K562 (cell line): ENCODE results near the gene ALOX12B. TPM values are rescaled to one million over a fixed set of nuclear protein-coding genes. Genes with fewer than 3 reads are reported as not detected.

Source experiments
- BCOR ChIP-seq: fragments of 450-650 bp; IDR thresholded peaks from 2 replicates; pipeline ENCODE4 v1.6.1; 2016
- HES1 ChIP-seq: fragments of 450-650 bp; IDR thresholded peaks from 2 replicates; pipeline ENCODE4 v1.6.1; 2016; ENCODE audit warnings: low read depth, mild to moderate bottlenecking, moderate library complexity
- KDM5B ChIP-seq: fragments of 200-600 bp; sonication (generic); IDR thresholded peaks from 2 replicates; pipeline ENCODE4 v1.6.1; 2012; ENCODE audit warnings: low read depth, mild to moderate bottlenecking, moderate library complexity, low read length, control low read depth, inconsistent platforms; ENCODE audit not compliant: insufficient replicate concordance
- MYBL2 ChIP-seq, 2 experiments: fragments of 450-650 bp in 1 of 2; sonication (generic) in 1 of 2; formaldehyde crosslinking in 1 of 2; IDR thresholded peaks; 2 replicates each; pipeline versions ENCODE4 v1.6.1 to v1.8.1; 2017 to 2022; ENCODE audit warnings: borderline replicate concordance in 1 of 2, inconsistent platforms in 1 of 2, low read depth in 1 of 2, mild to moderate bottlenecking in 1 of 2, missing genetic modification reagents in 1 of 2, moderate library complexity in 1 of 2
- MYC ChIP-seq, 2 experiments: fragments of 250-450 bp in 1 of 2; sonication (Bioruptor Pico) in 1 of 2; IDR thresholded peaks; 2 replicates each; pipeline versions ENCODE4 v1.5.1 to v1.6.1; 2012 to 2021; ENCODE audit warnings: low read depth in 2 of 2, borderline replicate concordance in 1 of 2, improper control_type of control experiment in 1 of 2, low read length in 1 of 2, mild to moderate bottlenecking in 1 of 2, moderate library complexity in 1 of 2
- TBL1XR1 ChIP-seq, 2 experiments: IDR thresholded peaks; 2 replicates each; pipeline ENCODE4 v1.6.1; 2012; ENCODE audit warnings: improper control_type of control experiment in 2 of 2, low read length in 2 of 2, mild to moderate bottlenecking in 1 of 2
- TCF7 ChIP-seq: sonication (generic); IDR thresholded peaks from 2 replicates; pipeline ENCODE4 v1.6.1; 2016; ENCODE audit warnings: antibody characterized with exemption, borderline replicate concordance
- YY1 ChIP-seq, 3 experiments: IDR thresholded peaks; 2 replicates each; pipeline ENCODE4 v1.6.1; 2011; ENCODE audit warnings: low read length in 2 of 3, mild to moderate bottlenecking in 2 of 3, moderate library complexity in 2 of 3, borderline replicate concordance in 1 of 3, control low read depth in 1 of 3, low read depth in 1 of 3; ENCODE audit not compliant: insufficient read depth in 3 of 3, insufficient replicate concordance in 2 of 3, control insufficient read depth in 1 of 3, insufficient read length in 1 of 3; ENCODE audit errors: extremely low read depth in 1 of 3
- ZC3H4 ChIP-seq: sonication (generic); formaldehyde crosslinking; IDR thresholded peaks from 2 replicates; pipeline ENCODE4 v1.9.0; 2021; ENCODE audit warnings: missing genetic modification reagents, borderline replicate concordance
- ZNF140 ChIP-seq: fragments of 250-450 bp; sonication (Bioruptor Pico); IDR thresholded peaks from 2 replicates; pipeline ENCODE4 v1.8.0; 2021; ENCODE audit warnings: moderate library complexity, mild to moderate bottlenecking, inconsistent platforms
- ZNF583 ChIP-seq: fragments of 250-450 bp; sonication (Bioruptor Pico); IDR thresholded peaks from 2 replicates; pipeline ENCODE4 v1.4.0; 2020
- ZSCAN29 ChIP-seq: fragments of 450-650 bp; IDR thresholded peaks from 2 replicates; pipeline ENCODE4 v1.6.1; 2017
- polyA plus RNA-seq, 8 experiments: library from polyadenylated mRNA; depleted of rRNA in 4 of 8; stranded (reverse) in 5 of 8; unstranded in 3 of 8; fragments of >200 nt; fragmentation: Nextera tagmentation in 2 of 8; fragmentation: Illumina TruSeq in 1 of 8; extraction: Ambion mirVana in 2 of 8; extraction: Trizol in 1 of 8; gene quantifications; 2 replicates each; pipeline versions ENCODE4 v1.2.1 to v1.2.3, GENCODE V29; 2011 to 2014; ENCODE audit warnings: inconsistent platforms in 1 of 8, missing spikeins in 1 of 8
- total RNA-seq, 7 experiments: library from RNA; depleted of rRNA in 6 of 7; stranded (reverse); fragments of >200 nt in 6 of 7; fragmentation: Illumina TruSeq in 2 of 7; extraction: Trizol in 2 of 7; gene quantifications; 2 replicates each; pipeline versions ENCODE4 v1.2.1 to v1.2.3, GENCODE V29; 2011 to 2021; ENCODE audit warnings: low replicate concordance in 1 of 7
- TF ChIP-seq, protein P1 (sequence below), 2 experiments: fragments of 450-650 bp; conservative IDR thresholded peaks; 2 replicates each; pipeline ENCODE4 v1.6.1; 2017; ENCODE audit warnings: mild to moderate bottlenecking in 2 of 2, moderate library complexity in 2 of 2
- TF ChIP-seq, protein P2 (sequence below), 2 experiments: fragments of 450-650 bp; formaldehyde crosslinking in 1 of 2; IDR thresholded peaks; 2 replicates each; pipeline versions ENCODE4 v1.4.0 to v1.6.1; 2014 to 2020; ENCODE audit warnings: mild to moderate bottlenecking in 2 of 2, borderline replicate concordance in 1 of 2, low read depth in 1 of 2

The ALOX12B gene
- total and polyA plus RNA-seq, 9 of the 15 experiments (the other 6 are each of a cell fraction or from before 2014, with no cell fraction given): not detected

GRCh38 chr17:8125154-8125946, 37.8 kb upstream of the ALOX12B start (continued):
- TF ChIP-seq MYC (IDR thresholded peaks at IDR 0.05; ENCODE audit: low read depth, low read length) (peak; percentile 24; the same call in 1 of the 2 replicates), MYC (CRISPR knock-in tag; IDR thresholded peaks at IDR 0.05; ENCODE audit: borderline replicate concordance, low read depth) (no peak), KDM5B (no peak), ZSCAN29 (no peak), BCOR (0 out of 2 replicates have a peak, but pooled peaks have one; percentile 2), HES1 (no peak), MYBL2 (IDR thresholded peaks at IDR 0.05; ENCODE audit: low read depth) (no peak), MYBL2 (CRISPR knock-in tag; IDR thresholded peaks at IDR 0.05; ENCODE audit: borderline replicate concordance) (no peak), ZNF140 (CRISPR knock-in tag) (no peak), YY1 (IDR thresholded peaks at IDR 0.05; ENCODE audit: borderline replicate concordance in 1 of 3, control insufficient read depth in 1 of 3, extremely low read depth in 1 of 3, insufficient read depth in 3 of 3, insufficient read length in 1 of 3, insufficient replicate concordance in 2 of 3, low read depth in 1 of 3, low read length in 2 of 3) (peak in 1 of 3 experiments; percentile 12), ZC3H4 (no peak), ZNF583 (CRISPR knock-in tag) (no peak), TCF7 (no peak), TBL1XR1 (IDR thresholded peaks at IDR 0.05; ENCODE audit: low read length in 2 of 2) (peak in 1 of 2 experiments; percentile 82; a peak in 2 of 4 replicates)
- TF ChIP-seq, protein P1, sequence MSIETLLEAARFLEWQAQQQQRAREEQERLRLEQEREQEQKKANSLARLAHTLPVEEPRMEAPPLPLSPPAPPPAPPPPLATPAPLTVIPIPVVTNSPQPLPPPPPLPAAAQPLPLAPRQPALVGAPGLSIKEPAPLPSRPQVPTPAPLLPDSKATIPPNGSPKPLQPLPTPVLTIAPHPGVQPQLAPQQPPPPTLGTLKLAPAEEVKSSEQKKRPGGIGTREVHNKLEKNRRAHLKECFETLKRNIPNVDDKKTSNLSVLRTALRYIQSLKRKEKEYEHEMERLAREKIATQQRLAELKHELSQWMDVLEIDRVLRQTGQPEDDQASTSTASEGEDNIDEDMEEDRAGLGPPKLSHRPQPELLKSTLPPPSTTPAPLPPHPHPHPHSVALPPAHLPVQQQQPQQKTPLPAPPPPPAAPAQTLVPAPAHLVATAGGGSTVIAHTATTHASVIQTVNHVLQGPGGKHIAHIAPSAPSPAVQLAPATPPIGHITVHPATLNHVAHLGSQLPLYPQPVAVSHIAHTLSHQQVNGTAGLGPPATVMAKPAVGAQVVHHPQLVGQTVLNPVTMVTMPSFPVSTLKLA (conservative IDR thresholded peaks at IDR 0.05): peak; percentile 38 to 50; a peak in 2 of 4 replicates
- TF ChIP-seq, protein P2, sequence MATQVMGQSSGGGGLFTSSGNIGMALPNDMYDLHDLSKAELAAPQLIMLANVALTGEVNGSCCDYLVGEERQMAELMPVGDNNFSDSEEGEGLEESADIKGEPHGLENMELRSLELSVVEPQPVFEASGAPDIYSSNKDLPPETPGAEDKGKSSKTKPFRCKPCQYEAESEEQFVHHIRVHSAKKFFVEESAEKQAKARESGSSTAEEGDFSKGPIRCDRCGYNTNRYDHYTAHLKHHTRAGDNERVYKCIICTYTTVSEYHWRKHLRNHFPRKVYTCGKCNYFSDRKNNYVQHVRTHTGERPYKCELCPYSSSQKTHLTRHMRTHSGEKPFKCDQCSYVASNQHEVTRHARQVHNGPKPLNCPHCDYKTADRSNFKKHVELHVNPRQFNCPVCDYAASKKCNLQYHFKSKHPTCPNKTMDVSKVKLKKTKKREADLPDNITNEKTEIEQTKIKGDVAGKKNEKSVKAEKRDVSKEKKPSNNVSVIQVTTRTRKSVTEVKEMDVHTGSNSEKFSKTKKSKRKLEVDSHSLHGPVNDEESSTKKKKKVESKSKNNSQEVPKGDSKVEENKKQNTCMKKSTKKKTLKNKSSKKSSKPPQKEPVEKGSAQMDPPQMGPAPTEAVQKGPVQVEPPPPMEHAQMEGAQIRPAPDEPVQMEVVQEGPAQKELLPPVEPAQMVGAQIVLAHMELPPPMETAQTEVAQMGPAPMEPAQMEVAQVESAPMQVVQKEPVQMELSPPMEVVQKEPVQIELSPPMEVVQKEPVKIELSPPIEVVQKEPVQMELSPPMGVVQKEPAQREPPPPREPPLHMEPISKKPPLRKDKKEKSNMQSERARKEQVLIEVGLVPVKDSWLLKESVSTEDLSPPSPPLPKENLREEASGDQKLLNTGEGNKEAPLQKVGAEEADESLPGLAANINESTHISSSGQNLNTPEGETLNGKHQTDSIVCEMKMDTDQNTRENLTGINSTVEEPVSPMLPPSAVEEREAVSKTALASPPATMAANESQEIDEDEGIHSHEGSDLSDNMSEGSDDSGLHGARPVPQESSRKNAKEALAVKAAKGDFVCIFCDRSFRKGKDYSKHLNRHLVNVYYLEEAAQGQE (IDR thresholded peaks at IDR 0.05; ENCODE audit: borderline replicate concordance): no peak
- TF ChIP-seq, protein P2 (CRISPR knock-in tag; IDR thresholded peaks at IDR 0.05; ENCODE audit: low read depth): no peak
